Motor neuron (in vitro differentiated cells): Measurements from ENCODE around the gene TH. TPM values are rescaled to one million over a fixed set of nuclear protein-coding genes. Genes with fewer than 3 reads are reported as not detected.

Experiments
- ATAC-seq, 8 experiments: fragments of 200-7000 bp; cut with Tn5 transposase; replicated peaks in 6 of 8; 2 replicates each; pipeline ENCODE4 v1.8.0; 2021; ENCODE audit warnings: mild to moderate bottlenecking in 8 of 8, moderate library complexity in 8 of 8
- H3K27ac ChIP-seq, 2 donors: fragments of 250-450 bp; sonication (Bioruptor Pico); 2 replicates each; pipeline ENCODE4 v1.9.0; 2021; ENCODE audit warnings: antibody characterized with exemption in 2 of 2, mild to moderate bottlenecking in 2 of 2, moderate library complexity in 1 of 2
- H3K4me1 ChIP-seq, 2 donors: fragments of 250-450 bp; sonication (Bioruptor Pico); replicated peaks in 1 of 2; 2 replicates each; pipeline ENCODE4 v1.6.1; 2021; ENCODE audit warnings: antibody characterized with exemption in 2 of 2, mild to moderate bottlenecking in 2 of 2, moderate library complexity in 1 of 2
- H3K4me3 ChIP-seq, 5 donors: fragments of 250-450 bp; sonication (Bioruptor Pico); 2 replicates each; pipeline ENCODE4 v1.9.0; 2021; ENCODE audit warnings: antibody characterized with exemption in 5 of 5, mild to moderate bottlenecking in 5 of 5, moderate library complexity in 4 of 5
- WGBS, 10 experiments: fragments of 450-650 bp; shearing (Covaris generic); methylation state at CpG; one replicate each; pipeline ENCODE4 v1.0.0; 2022; 5-methylcytosine and 5-hydroxymethylcytosine counted together
- in situ Hi-C, 9 experiments: fragments of 400-800 bp; cut with MboI; loops; one replicate each; pipeline ENCODE4 v1.15.0; 2021; ENCODE audit warnings: low sequenced_read_pairs in 9 of 9, low pct_unique_long_range_greater_than_20kb in 2 of 9; ENCODE audit not compliant: unreplicated experiment in 9 of 9
- total RNA-seq, 8 experiments: library from RNA; unstranded; fragments of 300-600 nt; gene quantifications; 2 replicates each; pipeline versions ENCODE4 v1.2.3 to v1.2.4, GENCODE V29; 2022

TH gene
- total RNA-seq, 8 experiments from 2014 or later, result 0.50 to 2.2 (median 0.60) TPM; not detected in 1

- WGBS, 10 experiments, result 43 to 67% methylated on average over 3 to 4 of the region's 19 CpGs; no CpG with 5 or more reads in 8 of the 10 experiments
- in situ Hi-C loops, result no loop called here
- Histone ChIP-seq H3K4me1 (no peaks in the 10 kb centered on the region), H3K4me3 (no peak overlapping the region), H3K27ac (no peak overlapping the region)
- peak in 7 of 8 experiments; percentile 38 to 83 (median 57) for ATAC-seq
Observed at GRCh38 chr11:2122222-2122906, 49.3 kb downstream of the TH start.

- no peak for ATAC-seq
- 40 to 83% (median 68%) methylated on average over 1 to 6 of the region's 21 CpGs; no CpG with 5 or more reads in 4 of the 10 experiments for WGBS, 10 experiments
- H3K4me3 ChIP-seq, result no peak overlapping the region
- in situ Hi-C loops, result no loop called here
- no peak overlapping the region for H3K27ac ChIP-seq
- no peaks in the 10 kb centered on the region for H3K4me1 ChIP-seq
Observed at GRCh38 chr11:2121227-2122130, 50.1 kb downstream of the TH start.

- in situ Hi-C loops, result no loop called here
- H3K4me3 ChIP-seq, result no peak overlapping the region
- no peaks in the 10 kb centered on the region for H3K4me1 ChIP-seq
- peak in 1 of 8 experiments; percentile 14 for ATAC-seq
- 71 to 96% (median 80%) methylated on average over 1 to 13 of the region's 23 CpGs; no CpG with 5 or more reads in 5 of the 10 experiments for WGBS, 10 experiments
- no peak overlapping the region for H3K27ac ChIP-seq
Observed at GRCh38 chr11:2120359-2121100, 51.1 kb downstream of the TH start.

GRCh38 chr11:2118677-2119076, 52.9 kb downstream of the TH start:
- ATAC-seq, result peak in 2 of 8 experiments; percentile 29 to 56
- H3K4me1 ChIP-seq, result no peaks in the 10 kb centered on the region
- H3K4me3 ChIP-seq, result no peak overlapping the region
- H3K27ac ChIP-seq, result no peak overlapping the region
- 0 to 85% (median 61%) methylated on average over 2 to 4 of the region's 4 CpGs for WGBS, 10 experiments
- in situ Hi-C loops, result no loop called here

GRCh38 chr11:2116680-2117079, 54.9 kb downstream of the TH start:
- no peak for ATAC-seq
- Histone ChIP-seq H3K4me1 (no peaks in the 10 kb centered on the region), H3K27ac (no peak overlapping the region), H3K4me3 (no peak overlapping the region)
- 58 to 90% (median 76%) methylated on average over 1 of the region's 1 CpG; no CpG with 5 or more reads in 2 of the 10 experiments for WGBS, 10 experiments
- in situ Hi-C loops, result no loop called here

GRCh38 chr11:2115308-2115707, 56.3 kb downstream of the TH start:
- Histone ChIP-seq H3K4me3 (no peak overlapping the region), H3K27ac (no peak overlapping the region), H3K4me1 (no peaks in the 10 kb centered on the region)
- 60 to 100% (median 89%) methylated on average over 1 to 8 of the region's 12 CpGs; no CpG with 5 or more reads in 5 of the 10 experiments for WGBS, 10 experiments
- in situ Hi-C loops, result no loop called here
- ATAC-seq, result no peak

GRCh38 chr11:2114430-2115241, 57.0 kb downstream of the TH start:
- in situ Hi-C loops, result no loop called here
- WGBS, 10 experiments, result 62 to 100% (median 80%) methylated on average over 1 to 10 of the region's 32 CpGs; no CpG with 5 or more reads in 3 of the 10 experiments
- Histone ChIP-seq H3K4me1 (no peaks in the 10 kb centered on the region), H3K4me3 (no peak overlapping the region), H3K27ac (no peak overlapping the region)
- no peak for ATAC-seq

Other genes starting within 250 kb of the TH start
- gene MRPL23, start 224.5 kb downstream of the TH start, total RNA-seq, result 10 to 100 TPM in 6 of 8 experiments, 1 to 10 TPM in 2; 7.1 to 91.9 (median 23.2) TPM
- 100 to 1,000 TPM in 2 of 8 experiments, 10 to 100 TPM in 4, 1 to 10 TPM in 2; 4.3 to 583 (median 16.5) TPM for gene H19, start 174.0 kb downstream of the TH start, total RNA-seq
- 100 to 1,000 TPM in 1 of 8 experiments, 10 to 100 TPM in 2, 1 to 10 TPM in 2, under 1 TPM in 3; 0.52 to 165 (median 3.2) TPM for gene IGF2, start 32.4 kb downstream of the TH start, total RNA-seq
- not detected for gene INS, start 10.6 kb downstream of the TH start, total RNA-seq
- under 1 TPM in 5 of 8 experiments, not detected in 3; 0.11 to 0.76 (median 0.45) TPM for gene ASCL2, start 98.8 kb upstream of the TH start, total RNA-seq
- gene C11orf21, start 130.1 kb upstream of the TH start, total RNA-seq, result 1 to 10 TPM in 1 of 8 experiments, under 1 TPM in 5, not detected in 2; 0.08 to 1.8 (median 0.38) TPM
- 1 to 10 TPM in 2 of 8 experiments, under 1 TPM in 6; 0.05 to 1.2 (median 0.53) TPM for gene TSPAN32, start 130.2 kb upstream of the TH start, total RNA-seq
- 100 to 1,000 TPM in 4 of 8 experiments, 10 to 100 TPM in 4; 44.8 to 383 (median 165) TPM for gene CD81, start 205.5 kb upstream of the TH start, total RNA-seq
- gene TSSC4, start 228.9 kb upstream of the TH start, total RNA-seq, result 10 to 100 TPM; 34.1 to 51.2 (median 42.6) TPM